K562 (cell line): ENCODE results near the gene EEF2. TPM values are rescaled to one million over a fixed set of nuclear protein-coding genes. Genes with fewer than 3 reads are reported as not detected.

Experiments used
- LARP7 ChIP-seq: fragments of 450-650 bp; IDR thresholded peaks from 2 replicates; pipeline ENCODE4 v1.6.1; 2016
- POLR2A ChIP-seq: fragments of 450-650 bp; conservative IDR thresholded peaks from 2 replicates; pipeline ENCODE4 v1.6.1; 2016
- RB1 ChIP-seq: fragments of 450-650 bp; IDR thresholded peaks from 2 replicates; pipeline ENCODE4 v1.6.1; 2017; ENCODE audit warnings: low read depth, mild to moderate bottlenecking
- SRSF1 ChIP-seq: fragments of 200-400 bp; formaldehyde crosslinking; IDR thresholded peaks from 2 replicates; pipeline ENCODE4 v1.6.1; 2017; ENCODE audit warnings: mild to moderate bottlenecking, low read depth, low read length, moderate library complexity
- ZNF24 ChIP-seq: fragments of 450-650 bp; IDR thresholded peaks from 2 replicates; pipeline ENCODE4 v1.6.1; 2016
- polyA plus RNA-seq, 8 experiments: library from polyadenylated mRNA; depleted of rRNA in 4 of 8; stranded (reverse) in 5 of 8; unstranded in 3 of 8; fragments of >200 nt; fragmentation: Nextera tagmentation in 2 of 8; fragmentation: Illumina TruSeq in 1 of 8; extraction: Ambion mirVana in 2 of 8; extraction: Trizol in 1 of 8; gene quantifications; 2 replicates each; pipeline versions ENCODE4 v1.2.1 to v1.2.3, GENCODE V29; 2011 to 2014; ENCODE audit warnings: inconsistent platforms in 1 of 8, missing spikeins in 1 of 8
- total RNA-seq, 7 experiments: library from RNA; depleted of rRNA in 6 of 7; stranded (reverse); fragments of >200 nt in 6 of 7; fragmentation: Illumina TruSeq in 2 of 7; extraction: Trizol in 2 of 7; gene quantifications; 2 replicates each; pipeline versions ENCODE4 v1.2.1 to v1.2.3, GENCODE V29; 2011 to 2021; ENCODE audit warnings: low replicate concordance in 1 of 7
- TF ChIP-seq, protein P1 (sequence below): fragments of 450-650 bp; IDR thresholded peaks from 2 replicates; pipeline ENCODE4 v1.6.1; 2016; ENCODE audit warnings: mild to moderate bottlenecking, moderate library complexity
- TF ChIP-seq, protein P2 (sequence below): fragments of 250-450 bp; sonication (Bioruptor Pico); IDR thresholded peaks from 2 replicates; pipeline ENCODE4 v1.4.0; 2020; ENCODE audit warnings: mild to moderate bottlenecking, moderate library complexity
- TF ChIP-seq, protein P3 (sequence below): fragments of 250-450 bp; sonication (Bioruptor Pico); IDR thresholded peaks from 2 replicates; pipeline ENCODE4 v1.5.0; 2021; ENCODE audit warnings: mild to moderate bottlenecking, borderline replicate concordance
- TF ChIP-seq, protein P4 (sequence below): sonication (generic); IDR thresholded peaks from 2 replicates; pipeline ENCODE4 v1.6.1; 2016

Gene EEF2
- total and polyA plus RNA-seq, 9 of the 15 experiments (the other 6 are each of a cell fraction or from before 2014, with no cell fraction given): 372 to 3,003 (median 1,453) TPM

DNA sequence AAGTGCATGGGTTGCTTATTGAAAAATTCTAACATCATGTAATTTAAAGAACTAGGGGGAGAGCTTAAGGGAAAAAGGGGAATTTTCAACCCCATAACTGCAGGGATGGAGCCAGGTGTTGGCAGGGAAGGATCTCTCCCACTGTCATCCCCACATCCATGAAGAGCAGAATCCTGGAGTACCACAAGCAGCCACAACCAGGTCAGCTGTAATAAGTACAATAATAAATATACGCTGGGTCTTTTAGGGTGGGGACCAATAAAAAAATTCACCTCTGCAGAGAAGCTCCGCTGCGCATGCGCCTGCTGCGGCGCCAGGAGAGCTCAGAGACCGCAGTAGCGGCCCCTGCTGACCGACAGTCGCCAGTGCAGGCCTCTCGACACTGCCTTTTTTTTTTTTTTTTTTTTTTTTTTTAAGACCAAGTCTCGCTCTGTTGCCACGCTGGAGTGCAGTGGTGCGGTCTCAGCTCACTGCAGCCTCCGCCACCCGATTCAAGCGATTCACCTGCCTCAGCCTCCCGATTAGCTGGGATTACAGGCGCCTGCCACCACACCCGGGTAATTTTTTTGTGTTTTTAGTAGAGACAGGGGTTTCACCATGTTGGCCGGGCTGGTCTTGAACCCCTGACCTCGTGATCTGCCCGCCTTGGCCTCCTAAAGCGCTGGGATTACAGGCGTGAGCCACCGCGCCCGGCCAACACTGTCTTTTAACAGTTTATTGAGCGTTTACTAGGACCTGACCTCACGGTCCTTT, 2.5 kb upstream of the EEF2 start (continued):
- TF ChIP-seq, protein P1, sequence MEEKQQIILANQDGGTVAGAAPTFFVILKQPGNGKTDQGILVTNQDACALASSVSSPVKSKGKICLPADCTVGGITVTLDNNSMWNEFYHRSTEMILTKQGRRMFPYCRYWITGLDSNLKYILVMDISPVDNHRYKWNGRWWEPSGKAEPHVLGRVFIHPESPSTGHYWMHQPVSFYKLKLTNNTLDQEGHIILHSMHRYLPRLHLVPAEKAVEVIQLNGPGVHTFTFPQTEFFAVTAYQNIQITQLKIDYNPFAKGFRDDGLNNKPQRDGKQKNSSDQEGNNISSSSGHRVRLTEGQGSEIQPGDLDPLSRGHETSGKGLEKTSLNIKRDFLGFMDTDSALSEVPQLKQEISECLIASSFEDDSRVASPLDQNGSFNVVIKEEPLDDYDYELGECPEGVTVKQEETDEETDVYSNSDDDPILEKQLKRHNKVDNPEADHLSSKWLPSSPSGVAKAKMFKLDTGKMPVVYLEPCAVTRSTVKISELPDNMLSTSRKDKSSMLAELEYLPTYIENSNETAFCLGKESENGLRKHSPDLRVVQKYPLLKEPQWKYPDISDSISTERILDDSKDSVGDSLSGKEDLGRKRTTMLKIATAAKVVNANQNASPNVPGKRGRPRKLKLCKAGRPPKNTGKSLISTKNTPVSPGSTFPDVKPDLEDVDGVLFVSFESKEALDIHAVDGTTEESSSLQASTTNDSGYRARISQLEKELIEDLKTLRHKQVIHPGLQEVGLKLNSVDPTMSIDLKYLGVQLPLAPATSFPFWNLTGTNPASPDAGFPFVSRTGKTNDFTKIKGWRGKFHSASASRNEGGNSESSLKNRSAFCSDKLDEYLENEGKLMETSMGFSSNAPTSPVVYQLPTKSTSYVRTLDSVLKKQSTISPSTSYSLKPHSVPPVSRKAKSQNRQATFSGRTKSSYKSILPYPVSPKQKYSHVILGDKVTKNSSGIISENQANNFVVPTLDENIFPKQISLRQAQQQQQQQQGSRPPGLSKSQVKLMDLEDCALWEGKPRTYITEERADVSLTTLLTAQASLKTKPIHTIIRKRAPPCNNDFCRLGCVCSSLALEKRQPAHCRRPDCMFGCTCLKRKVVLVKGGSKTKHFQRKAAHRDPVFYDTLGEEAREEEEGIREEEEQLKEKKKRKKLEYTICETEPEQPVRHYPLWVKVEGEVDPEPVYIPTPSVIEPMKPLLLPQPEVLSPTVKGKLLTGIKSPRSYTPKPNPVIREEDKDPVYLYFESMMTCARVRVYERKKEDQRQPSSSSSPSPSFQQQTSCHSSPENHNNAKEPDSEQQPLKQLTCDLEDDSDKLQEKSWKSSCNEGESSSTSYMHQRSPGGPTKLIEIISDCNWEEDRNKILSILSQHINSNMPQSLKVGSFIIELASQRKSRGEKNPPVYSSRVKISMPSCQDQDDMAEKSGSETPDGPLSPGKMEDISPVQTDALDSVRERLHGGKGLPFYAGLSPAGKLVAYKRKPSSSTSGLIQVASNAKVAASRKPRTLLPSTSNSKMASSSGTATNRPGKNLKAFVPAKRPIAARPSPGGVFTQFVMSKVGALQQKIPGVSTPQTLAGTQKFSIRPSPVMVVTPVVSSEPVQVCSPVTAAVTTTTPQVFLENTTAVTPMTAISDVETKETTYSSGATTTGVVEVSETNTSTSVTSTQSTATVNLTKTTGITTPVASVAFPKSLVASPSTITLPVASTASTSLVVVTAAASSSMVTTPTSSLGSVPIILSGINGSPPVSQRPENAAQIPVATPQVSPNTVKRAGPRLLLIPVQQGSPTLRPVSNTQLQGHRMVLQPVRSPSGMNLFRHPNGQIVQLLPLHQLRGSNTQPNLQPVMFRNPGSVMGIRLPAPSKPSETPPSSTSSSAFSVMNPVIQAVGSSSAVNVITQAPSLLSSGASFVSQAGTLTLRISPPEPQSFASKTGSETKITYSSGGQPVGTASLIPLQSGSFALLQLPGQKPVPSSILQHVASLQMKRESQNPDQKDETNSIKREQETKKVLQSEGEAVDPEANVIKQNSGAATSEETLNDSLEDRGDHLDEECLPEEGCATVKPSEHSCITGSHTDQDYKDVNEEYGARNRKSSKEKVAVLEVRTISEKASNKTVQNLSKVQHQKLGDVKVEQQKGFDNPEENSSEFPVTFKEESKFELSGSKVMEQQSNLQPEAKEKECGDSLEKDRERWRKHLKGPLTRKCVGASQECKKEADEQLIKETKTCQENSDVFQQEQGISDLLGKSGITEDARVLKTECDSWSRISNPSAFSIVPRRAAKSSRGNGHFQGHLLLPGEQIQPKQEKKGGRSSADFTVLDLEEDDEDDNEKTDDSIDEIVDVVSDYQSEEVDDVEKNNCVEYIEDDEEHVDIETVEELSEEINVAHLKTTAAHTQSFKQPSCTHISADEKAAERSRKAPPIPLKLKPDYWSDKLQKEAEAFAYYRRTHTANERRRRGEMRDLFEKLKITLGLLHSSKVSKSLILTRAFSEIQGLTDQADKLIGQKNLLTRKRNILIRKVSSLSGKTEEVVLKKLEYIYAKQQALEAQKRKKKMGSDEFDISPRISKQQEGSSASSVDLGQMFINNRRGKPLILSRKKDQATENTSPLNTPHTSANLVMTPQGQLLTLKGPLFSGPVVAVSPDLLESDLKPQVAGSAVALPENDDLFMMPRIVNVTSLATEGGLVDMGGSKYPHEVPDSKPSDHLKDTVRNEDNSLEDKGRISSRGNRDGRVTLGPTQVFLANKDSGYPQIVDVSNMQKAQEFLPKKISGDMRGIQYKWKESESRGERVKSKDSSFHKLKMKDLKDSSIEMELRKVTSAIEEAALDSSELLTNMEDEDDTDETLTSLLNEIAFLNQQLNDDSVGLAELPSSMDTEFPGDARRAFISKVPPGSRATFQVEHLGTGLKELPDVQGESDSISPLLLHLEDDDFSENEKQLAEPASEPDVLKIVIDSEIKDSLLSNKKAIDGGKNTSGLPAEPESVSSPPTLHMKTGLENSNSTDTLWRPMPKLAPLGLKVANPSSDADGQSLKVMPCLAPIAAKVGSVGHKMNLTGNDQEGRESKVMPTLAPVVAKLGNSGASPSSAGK: no peak
- TF ChIP-seq, protein P2, sequence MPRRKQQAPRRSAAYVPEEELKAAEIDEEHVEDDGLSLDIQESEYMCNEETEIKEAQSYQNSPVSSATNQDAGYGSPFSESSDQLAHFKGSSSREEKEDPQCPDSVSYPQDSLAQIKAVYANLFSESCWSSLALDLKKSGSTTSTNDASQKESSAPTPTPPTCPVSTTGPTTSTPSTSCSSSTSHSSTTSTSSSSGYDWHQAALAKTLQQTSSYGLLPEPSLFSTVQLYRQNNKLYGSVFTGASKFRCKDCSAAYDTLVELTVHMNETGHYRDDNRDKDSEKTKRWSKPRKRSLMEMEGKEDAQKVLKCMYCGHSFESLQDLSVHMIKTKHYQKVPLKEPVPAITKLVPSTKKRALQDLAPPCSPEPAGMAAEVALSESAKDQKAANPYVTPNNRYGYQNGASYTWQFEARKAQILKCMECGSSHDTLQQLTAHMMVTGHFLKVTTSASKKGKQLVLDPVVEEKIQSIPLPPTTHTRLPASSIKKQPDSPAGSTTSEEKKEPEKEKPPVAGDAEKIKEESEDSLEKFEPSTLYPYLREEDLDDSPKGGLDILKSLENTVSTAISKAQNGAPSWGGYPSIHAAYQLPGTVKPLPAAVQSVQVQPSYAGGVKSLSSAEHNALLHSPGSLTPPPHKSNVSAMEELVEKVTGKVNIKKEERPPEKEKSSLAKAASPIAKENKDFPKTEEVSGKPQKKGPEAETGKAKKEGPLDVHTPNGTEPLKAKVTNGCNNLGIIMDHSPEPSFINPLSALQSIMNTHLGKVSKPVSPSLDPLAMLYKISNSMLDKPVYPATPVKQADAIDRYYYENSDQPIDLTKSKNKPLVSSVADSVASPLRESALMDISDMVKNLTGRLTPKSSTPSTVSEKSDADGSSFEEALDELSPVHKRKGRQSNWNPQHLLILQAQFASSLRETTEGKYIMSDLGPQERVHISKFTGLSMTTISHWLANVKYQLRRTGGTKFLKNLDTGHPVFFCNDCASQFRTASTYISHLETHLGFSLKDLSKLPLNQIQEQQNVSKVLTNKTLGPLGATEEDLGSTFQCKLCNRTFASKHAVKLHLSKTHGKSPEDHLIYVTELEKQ (CRISPR knock-in tag): no peak
- TF ChIP-seq SRSF1 (no peak), RB1 (no peak), ZNF24 (no peak), LARP7 (no peak), POLR2A (peak; percentile 36; the same call in 1 of the 2 replicates)
- TF ChIP-seq, protein P3, sequence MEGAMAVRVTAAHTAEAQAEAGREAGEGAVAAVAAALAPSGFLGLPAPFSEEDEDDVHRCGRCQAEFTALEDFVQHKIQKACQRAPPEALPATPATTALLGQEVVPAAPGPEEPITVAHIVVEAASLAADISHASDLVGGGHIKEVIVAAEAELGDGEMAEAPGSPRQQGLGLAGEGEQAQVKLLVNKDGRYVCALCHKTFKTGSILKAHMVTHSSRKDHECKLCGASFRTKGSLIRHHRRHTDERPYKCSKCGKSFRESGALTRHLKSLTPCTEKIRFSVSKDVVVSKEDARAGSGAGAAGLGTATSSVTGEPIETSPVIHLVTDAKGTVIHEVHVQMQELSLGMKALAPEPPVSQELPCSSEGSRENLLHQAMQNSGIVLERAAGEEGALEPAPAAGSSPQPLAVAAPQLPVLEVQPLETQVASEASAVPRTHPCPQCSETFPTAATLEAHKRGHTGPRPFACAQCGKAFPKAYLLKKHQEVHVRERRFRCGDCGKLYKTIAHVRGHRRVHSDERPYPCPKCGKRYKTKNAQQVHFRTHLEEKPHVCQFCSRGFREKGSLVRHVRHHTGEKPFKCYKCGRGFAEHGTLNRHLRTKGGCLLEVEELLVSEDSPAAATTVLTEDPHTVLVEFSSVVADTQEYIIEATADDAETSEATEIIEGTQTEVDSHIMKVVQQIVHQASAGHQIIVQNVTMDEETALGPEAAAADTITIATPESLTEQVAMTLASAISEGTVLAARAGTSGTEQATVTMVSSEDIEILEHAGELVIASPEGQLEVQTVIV: no peak
- TF ChIP-seq, protein P4, sequence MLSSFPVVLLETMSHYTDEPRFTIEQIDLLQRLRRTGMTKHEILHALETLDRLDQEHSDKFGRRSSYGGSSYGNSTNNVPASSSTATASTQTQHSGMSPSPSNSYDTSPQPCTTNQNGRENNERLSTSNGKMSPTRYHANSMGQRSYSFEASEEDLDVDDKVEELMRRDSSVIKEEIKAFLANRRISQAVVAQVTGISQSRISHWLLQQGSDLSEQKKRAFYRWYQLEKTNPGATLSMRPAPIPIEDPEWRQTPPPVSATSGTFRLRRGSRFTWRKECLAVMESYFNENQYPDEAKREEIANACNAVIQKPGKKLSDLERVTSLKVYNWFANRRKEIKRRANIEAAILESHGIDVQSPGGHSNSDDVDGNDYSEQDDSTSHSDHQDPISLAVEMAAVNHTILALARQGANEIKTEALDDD: no peak
